Lower leg skin (tissue), 3 donors: ENCODE data around the gene CCDC38.

Experiments used
- POLR2A ChIP-seq, 2 donors: fragments of 450-650 bp; IDR thresholded peaks; one replicate each; pipeline ENCODE4 v1.6.1; 2016 to 2017; ENCODE audit warnings: antibody characterized with exemption in 2 of 2, mild to moderate bottlenecking in 1 of 2, moderate library complexity in 1 of 2
- TF ChIP-seq, protein P1 (sequence below), 3 donors: fragments of 450-650 bp; IDR thresholded peaks; one replicate each; pipeline ENCODE4 v1.5.1; 2016; ENCODE audit warnings: antibody characterized with exemption in 3 of 3, mild to moderate bottlenecking in 3 of 3, moderate library complexity in 2 of 3

DNA sequence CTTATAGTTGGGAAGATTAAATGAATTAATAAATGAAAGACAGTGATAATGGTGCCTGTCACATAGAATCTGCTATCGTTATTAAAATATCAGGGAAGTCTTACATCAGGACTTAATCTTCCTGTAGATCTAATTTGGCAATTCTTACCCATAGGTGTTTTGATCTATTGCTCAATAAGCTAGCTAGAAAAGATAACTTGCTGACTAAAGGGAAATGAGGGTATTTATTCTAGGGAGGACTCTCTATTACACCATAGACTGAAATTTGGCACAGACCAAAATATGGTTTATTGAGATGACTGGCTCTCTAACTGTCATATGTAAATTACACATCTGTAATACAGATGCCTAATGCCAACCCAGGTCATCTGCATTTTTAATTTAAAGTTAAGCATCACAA is 42.3 kb upstream of the CCDC38 start:
- TF ChIP-seq, protein P1, sequence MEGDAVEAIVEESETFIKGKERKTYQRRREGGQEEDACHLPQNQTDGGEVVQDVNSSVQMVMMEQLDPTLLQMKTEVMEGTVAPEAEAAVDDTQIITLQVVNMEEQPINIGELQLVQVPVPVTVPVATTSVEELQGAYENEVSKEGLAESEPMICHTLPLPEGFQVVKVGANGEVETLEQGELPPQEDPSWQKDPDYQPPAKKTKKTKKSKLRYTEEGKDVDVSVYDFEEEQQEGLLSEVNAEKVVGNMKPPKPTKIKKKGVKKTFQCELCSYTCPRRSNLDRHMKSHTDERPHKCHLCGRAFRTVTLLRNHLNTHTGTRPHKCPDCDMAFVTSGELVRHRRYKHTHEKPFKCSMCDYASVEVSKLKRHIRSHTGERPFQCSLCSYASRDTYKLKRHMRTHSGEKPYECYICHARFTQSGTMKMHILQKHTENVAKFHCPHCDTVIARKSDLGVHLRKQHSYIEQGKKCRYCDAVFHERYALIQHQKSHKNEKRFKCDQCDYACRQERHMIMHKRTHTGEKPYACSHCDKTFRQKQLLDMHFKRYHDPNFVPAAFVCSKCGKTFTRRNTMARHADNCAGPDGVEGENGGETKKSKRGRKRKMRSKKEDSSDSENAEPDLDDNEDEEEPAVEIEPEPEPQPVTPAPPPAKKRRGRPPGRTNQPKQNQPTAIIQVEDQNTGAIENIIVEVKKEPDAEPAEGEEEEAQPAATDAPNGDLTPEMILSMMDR (IDR thresholded peaks at IDR 0.05): no peak
- TF ChIP-seq POLR2A (IDR thresholded peaks at IDR 0.05): no peak
